B cell (primary cell): ENCODE measurements around the gene IFNG-AS1. TPM values are rescaled to one million over a fixed set of nuclear protein-coding genes. Genes with fewer than 3 reads are reported as not detected.

Experiments
- ATAC-seq: fragments of 200-7000 bp; cut with Tn5 transposase; one replicate; pipeline ENCODE4 v1.10.0; 2021; ENCODE audit warnings: low read depth, mild to moderate bottlenecking, moderate number of reproducible peaks, moderate library complexity
- CTCF ChIA-PET: fragments of 350-600 bp; sonication (Branson Sonifier 250); formaldehyde crosslinking; loops from one replicate; lab custom pipeline; 2021; ENCODE audit warnings: antibody characterized with exemption, inconsistent platforms; lab: Charles Lee
- POLR2A ChIA-PET: fragments of 350-600 bp; sonication (Branson Sonifier 250); formaldehyde crosslinking; loops from one replicate; lab custom pipeline; 2021; ENCODE audit warnings: antibody characterized with exemption; lab: Charles Lee
- DNase-seq: peaks from one replicate; pipeline ENCODE4 v3.0.0; 2013
- H2AFZ ChIP-seq: 2 replicates; pipeline ENCODE4 v1.6.1; 2012; ENCODE audit warnings: mild to moderate bottlenecking, low read depth, low read length; ENCODE audit not compliant: insufficient read depth, poor library complexity, severe bottlenecking
- H3K27ac ChIP-seq, 2 donors: 1 replicate in 1 of 2; 2 replicates in 1 of 2; pipeline ENCODE4 v1.5.1; 2012 to 2013; ENCODE audit warnings: low read length in 2 of 2, mild to moderate bottlenecking in 2 of 2, moderate library complexity in 1 of 2
- H3K27me3 ChIP-seq, 4 experiments: fragments of 200-600 bp in 1 of 4; sonication (generic) in 1 of 4; replicated peaks in 1 of 4; 1 replicate in 2 of 4; 2 replicates in 2 of 4; pipeline versions ENCODE4 v1.6.1 to v1.7.0; 2013 to 2016; ENCODE audit warnings: low read length in 3 of 4, mild to moderate bottlenecking in 2 of 4, mixed read lengths in 1 of 4, moderate library complexity in 1 of 4; ENCODE audit not compliant: insufficient read depth in 4 of 4, control insufficient read depth in 3 of 4; ENCODE audit errors: control extremely low read depth in 1 of 4
- H3K36me3 ChIP-seq, 2 experiments: replicated peaks in 1 of 2; 1 replicate in 1 of 2; 2 replicates in 1 of 2; pipeline versions ENCODE4 v1.6.1 to v1.7.1; 2013; ENCODE audit warnings: low read length in 1 of 2; ENCODE audit not compliant: insufficient read depth in 2 of 2, control insufficient read depth in 1 of 2; ENCODE audit errors: control extremely low read depth in 1 of 2, extremely low read depth in 1 of 2
- H3K4me1 ChIP-seq, 2 donors: fragments of 200-600 bp in 1 of 2; sonication (generic) in 1 of 2; 1 replicate in 1 of 2; 2 replicates in 1 of 2; pipeline versions ENCODE4 v1.5.1 to v1.6.1; 2013 to 2017; ENCODE audit warnings: low read length in 2 of 2; ENCODE audit not compliant: control insufficient read depth in 2 of 2, insufficient read depth in 2 of 2
- H3K4me2 ChIP-seq: replicated peaks from 2 replicates; pipeline ENCODE3; 2012; ENCODE audit warnings: mild to moderate bottlenecking, low read depth, low read length; ENCODE audit not compliant: poor library complexity, severe bottlenecking
- H3K4me3 ChIP-seq, 5 experiments: fragments of 200-600 bp in 1 of 5; sonication (generic) in 1 of 5; 1 replicate in 3 of 5; 2 replicates in 2 of 5; pipeline versions ENCODE4 v1.5.1 to v1.7.0; 2011 to 2016; ENCODE audit warnings: low read length in 4 of 5, mild to moderate bottlenecking in 4 of 5, low read depth in 2 of 5, control low read depth in 1 of 5, moderate library complexity in 1 of 5; ENCODE audit not compliant: insufficient read depth in 1 of 5; ENCODE audit errors: control extremely low read depth in 1 of 5, extremely low read depth in 1 of 5
- H3K79me2 ChIP-seq: fragments of 200-600 bp; sonication (generic); one replicate; pipeline ENCODE4 v1.6.0; 2016; ENCODE audit warnings: low read length; ENCODE audit not compliant: control insufficient read depth, insufficient read depth
- H3K9ac ChIP-seq: fragments of 200-600 bp; sonication (generic); 2 replicates; pipeline ENCODE4 v1.6.1; 2017; ENCODE audit warnings: mild to moderate bottlenecking, low read length, moderate library complexity
- H3K9me3 ChIP-seq, 3 donors: one replicate each; pipeline versions ENCODE4 v1.6.1 to v1.7.1; 2013; ENCODE audit warnings: low read length in 2 of 3; ENCODE audit not compliant: control insufficient read depth in 2 of 3, insufficient read depth in 1 of 3; ENCODE audit errors: control extremely low read depth in 1 of 3
- H4K20me1 ChIP-seq: 2 replicates; pipeline ENCODE4 v1.6.0; 2012; ENCODE audit warnings: mild to moderate bottlenecking, low read length; ENCODE audit not compliant: insufficient read depth, control insufficient read depth, poor library complexity, severe bottlenecking
- H3K27ac Mint-ChIP-seq: one replicate; pipeline ENCODE4 v1.8.0; 2021; ENCODE audit warnings: mixed read lengths
- H3K27me3 Mint-ChIP-seq: one replicate; pipeline ENCODE4 v1.8.0; 2021; ENCODE audit warnings: mixed read lengths
- H3K4me1 Mint-ChIP-seq: one replicate; pipeline ENCODE4 v1.8.0; 2021; ENCODE audit warnings: mixed read lengths
- H3K4me3 Mint-ChIP-seq: one replicate; pipeline ENCODE4 v1.8.0; 2021; ENCODE audit warnings: mixed read lengths
- H3K9me3 Mint-ChIP-seq: one replicate; pipeline ENCODE4 v1.8.0; 2022; ENCODE audit warnings: mixed read lengths; ENCODE audit not compliant: insufficient read depth
- EZH2 ChIP-seq: IDR thresholded peaks from 2 replicates; pipeline ENCODE4 v1.6.1; 2012; ENCODE audit warnings: borderline replicate concordance, low read depth, mild to moderate bottlenecking, moderate library complexity, low read length; ENCODE audit not compliant: insufficient read depth, poor library complexity, severe bottlenecking
- whole genome bisulfite sequencing: methylation state at CpG from one replicate; pipeline ENCODE4 v1.1.5; 2013; ENCODE audit warnings: missing lambda C conversion rate; ENCODE audit not compliant: insufficient coverage; 5-methylcytosine and 5-hydroxymethylcytosine counted together
- intact Hi-C: fragments of 100-400 bp; cut with micrococcal nuclease; formaldehyde crosslinking; loops from one replicate; pipeline ENCODE4 v1.10.0; 2022
- polyA plus RNA-seq: library from polyadenylated mRNA; depleted of rRNA; stranded (reverse); fragments of >200 nt; gene quantifications from 2 replicates; pipeline ENCODE4 v1.2.3, GENCODE V29; 2012
- total RNA-seq, 2 donors: library from RNA; stranded (reverse); fragments of 120-200 nt in 1 of 2; gene quantifications; 1 replicate in 1 of 2; 2 replicates in 1 of 2; pipeline versions ENCODE4 v1.2.3 to v1.2.4, GENCODE V29; 2013 to 2022
- TF ChIP-seq, protein P1 (sequence below): fragments of 200-600 bp; IDR thresholded peaks from one replicate; pipeline ENCODE4 v1.8.0; 2022; ENCODE audit warnings: antibody characterized with exemption, mild to moderate bottlenecking

The IFNG-AS1 gene
- total and polyA plus RNA-seq, 2 donors (not counting 1 experiment from before 2014, with no cell fraction given) = 1.8 to 19.0 TPM

DNA sequence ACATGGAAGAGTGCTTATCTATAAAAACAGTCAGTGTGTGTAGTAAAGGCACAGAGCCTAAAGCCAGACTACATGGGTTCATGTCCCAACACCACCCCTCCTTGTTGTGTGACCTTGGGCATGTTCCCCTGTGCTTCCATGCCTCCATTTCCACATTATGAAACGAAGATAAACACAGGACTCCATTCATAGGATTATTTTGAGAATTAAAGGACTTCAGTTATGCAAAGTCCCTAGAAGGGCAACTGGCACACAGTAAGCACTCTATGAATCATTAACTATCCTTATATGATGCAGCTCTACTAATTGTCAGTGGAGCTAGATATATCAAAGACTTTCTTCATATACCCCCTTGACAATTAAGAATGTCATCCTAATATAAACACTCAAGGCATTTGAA, 17.8 kb downstream of the IFNG-AS1 start:
- Histone ChIP-seq H3K9me3 (no peaks in the 10 kb centered on the region), H3K36me3 (peaks cover 0 to 9% of the 10 kb centered on the region in 2 experiments), H3K4me3 (no peak overlapping the region), H3K79me2 (peaks cover 11% of the 10 kb centered on the region), H3K4me1 (peaks cover 10 to 11% of the 10 kb centered on the region in 2 donors), H3K9ac (no peak overlapping the region), H3K4me2 (no peak overlapping the region), H2AFZ (no peak overlapping the region), H3K27ac (no peak overlapping the region), H4K20me1 (no peaks in the 10 kb centered on the region), H3K27me3 (no peaks in the 10 kb centered on the region)
- H3K4me1 Mint-ChIP-seq = peaks cover 16% of the 10 kb centered on the region
- H3K27me3 Mint-ChIP-seq = no peaks in the 10 kb centered on the region
- H3K4me3 Mint-ChIP-seq = no peak overlapping the region
- no peak for ATAC-seq
- no peak overlapping the region for H3K27ac Mint-ChIP-seq
- no peaks in the 10 kb centered on the region for H3K9me3 Mint-ChIP-seq
- no CpG with 5 or more reads among the region's 1 CpG for WGBS
- ChIA-PET CTCF (interaction anchor here (1.1 to 1.5 kb wide), 2 partner anchors 17 to 33 kb away, joined by 4 to 5 read pairs; no protein-coding TSS in a partner anchor), POLR2A (no interaction called here)
- no peak for TF ChIP-seq EZH2
- TF ChIP-seq, protein P1, sequence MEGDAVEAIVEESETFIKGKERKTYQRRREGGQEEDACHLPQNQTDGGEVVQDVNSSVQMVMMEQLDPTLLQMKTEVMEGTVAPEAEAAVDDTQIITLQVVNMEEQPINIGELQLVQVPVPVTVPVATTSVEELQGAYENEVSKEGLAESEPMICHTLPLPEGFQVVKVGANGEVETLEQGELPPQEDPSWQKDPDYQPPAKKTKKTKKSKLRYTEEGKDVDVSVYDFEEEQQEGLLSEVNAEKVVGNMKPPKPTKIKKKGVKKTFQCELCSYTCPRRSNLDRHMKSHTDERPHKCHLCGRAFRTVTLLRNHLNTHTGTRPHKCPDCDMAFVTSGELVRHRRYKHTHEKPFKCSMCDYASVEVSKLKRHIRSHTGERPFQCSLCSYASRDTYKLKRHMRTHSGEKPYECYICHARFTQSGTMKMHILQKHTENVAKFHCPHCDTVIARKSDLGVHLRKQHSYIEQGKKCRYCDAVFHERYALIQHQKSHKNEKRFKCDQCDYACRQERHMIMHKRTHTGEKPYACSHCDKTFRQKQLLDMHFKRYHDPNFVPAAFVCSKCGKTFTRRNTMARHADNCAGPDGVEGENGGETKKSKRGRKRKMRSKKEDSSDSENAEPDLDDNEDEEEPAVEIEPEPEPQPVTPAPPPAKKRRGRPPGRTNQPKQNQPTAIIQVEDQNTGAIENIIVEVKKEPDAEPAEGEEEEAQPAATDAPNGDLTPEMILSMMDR = no peak
- intact Hi-C loops = no loop called here
- DNase-seq = no peak

DNA sequence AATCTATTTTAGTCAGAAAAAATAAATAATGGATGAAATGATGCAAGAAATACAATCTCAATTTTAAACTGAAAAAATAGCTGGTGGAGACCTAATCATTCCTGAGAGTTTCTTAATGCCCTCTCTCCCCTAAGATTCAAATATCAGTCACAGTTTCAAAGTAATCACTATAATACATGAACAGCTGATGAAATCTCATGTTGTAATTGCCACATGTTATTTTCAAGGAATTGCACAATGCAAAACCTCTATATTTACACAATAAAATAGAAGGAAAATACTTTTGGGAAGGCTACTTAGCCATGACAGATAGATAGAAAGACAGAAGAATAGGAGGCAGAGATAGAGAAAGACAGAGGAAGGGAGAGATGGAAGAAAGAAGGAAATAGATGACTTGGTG, 18.2 kb downstream of the IFNG-AS1 start:
- Histone ChIP-seq H3K4me2 (no peak overlapping the region), H2AFZ (no peak overlapping the region), H3K9me3 (no peaks in the 10 kb centered on the region), H3K4me1 (peaks cover 14 to 15% of the 10 kb centered on the region in 2 donors), H3K36me3 (peaks cover 0 to 9% of the 10 kb centered on the region in 2 experiments), H3K79me2 (peaks cover 9% of the 10 kb centered on the region), H3K4me3 (no peak overlapping the region), H3K9ac (no peak overlapping the region), H3K27ac (no peak overlapping the region), H4K20me1 (no peaks in the 10 kb centered on the region), H3K27me3 (no peaks in the 10 kb centered on the region)
- TF ChIP-seq EZH2 = no peak
- TF ChIP-seq, protein P1 = no peak
- no peaks in the 10 kb centered on the region for H3K9me3 Mint-ChIP-seq
- H3K4me3 Mint-ChIP-seq = no peak overlapping the region
- no peak overlapping the region for H3K27ac Mint-ChIP-seq
- DNase-seq = no peak
- no peak for ATAC-seq
- intact Hi-C loops = no loop called here
- peaks cover 21% of the 10 kb centered on the region for H3K4me1 Mint-ChIP-seq
- ChIA-PET CTCF (interaction anchor here (1.5 to 2.9 kb wide), 2 partner anchors 17 to 33 kb away, joined by 5 to 10 read pairs; no protein-coding TSS in a partner anchor), POLR2A (no interaction called here)
- H3K27me3 Mint-ChIP-seq = no peaks in the 10 kb centered on the region
